ENCODE results near the gene DYRK1B. TPM values are rescaled to one million over a fixed set of nuclear protein-coding genes. Genes with fewer than 3 reads are reported as not detected.

DYRK1B gene
- polyA plus RNA-seq, 1 donor from 2014 or later, result 11.3 TPM

DNA sequence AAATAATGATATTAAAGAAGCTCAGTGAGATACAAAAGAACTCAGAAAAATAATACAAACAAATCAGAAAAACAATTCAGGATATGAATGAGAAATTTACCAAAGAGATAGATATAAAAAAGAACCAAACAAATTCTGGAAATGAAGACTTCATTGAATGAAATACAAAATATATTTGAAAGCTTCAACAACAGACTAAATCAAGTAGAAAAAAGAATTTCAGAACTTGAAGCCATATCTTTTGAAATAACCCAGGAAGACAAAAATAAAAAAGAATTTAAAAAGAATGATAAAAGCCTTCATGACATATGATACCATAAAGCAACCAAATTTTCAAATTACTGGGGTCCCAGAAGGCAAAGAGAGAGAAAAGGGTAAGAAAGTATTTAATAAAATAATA is 45.7 kb downstream of the DYRK1B start:
- Histone ChIP-seq H3K79me2 (replicated peaks; ENCODE audit: insufficient read depth, low read length) (no peaks in the 10 kb centered on the region), H3K9me2 (ENCODE audit: insufficient read depth, low read length) (no peaks in the 10 kb centered on the region), H3K9me3 (ENCODE audit: low read length) (peaks cover 4% of the 10 kb centered on the region), H3K9ac (ENCODE audit: low read length) (no peak overlapping the region), H3K27ac (ENCODE audit: low read length) (no peak overlapping the region), H2AFZ (ENCODE audit: low read depth, low read length) (no peak overlapping the region), H3K4me2 (ENCODE audit: low read length) (no peak overlapping the region), H3K36me3 (ENCODE audit: insufficient read depth, low read length) (no peaks in the 10 kb centered on the region), H4K20me1 (ENCODE audit: insufficient read depth) (no peaks in the 10 kb centered on the region), H3K27me3 (ENCODE audit: insufficient read depth, low read depth, low read length) (no peaks in the 10 kb centered on the region), H3F3A (ENCODE audit: insufficient read depth, low read length, poor library complexity, severe bottlenecking) (no peaks in the 10 kb centered on the region), H3K4me3 (ENCODE audit: low read length) (no peak overlapping the region)
- TF ChIP-seq EZH2 (IDR thresholded peaks at IDR 0.05; ENCODE audit: borderline replicate concordance, insufficient read depth, low read length, poor library complexity, severe bottlenecking), result no peak
- TF ChIP-seq, protein P1, sequence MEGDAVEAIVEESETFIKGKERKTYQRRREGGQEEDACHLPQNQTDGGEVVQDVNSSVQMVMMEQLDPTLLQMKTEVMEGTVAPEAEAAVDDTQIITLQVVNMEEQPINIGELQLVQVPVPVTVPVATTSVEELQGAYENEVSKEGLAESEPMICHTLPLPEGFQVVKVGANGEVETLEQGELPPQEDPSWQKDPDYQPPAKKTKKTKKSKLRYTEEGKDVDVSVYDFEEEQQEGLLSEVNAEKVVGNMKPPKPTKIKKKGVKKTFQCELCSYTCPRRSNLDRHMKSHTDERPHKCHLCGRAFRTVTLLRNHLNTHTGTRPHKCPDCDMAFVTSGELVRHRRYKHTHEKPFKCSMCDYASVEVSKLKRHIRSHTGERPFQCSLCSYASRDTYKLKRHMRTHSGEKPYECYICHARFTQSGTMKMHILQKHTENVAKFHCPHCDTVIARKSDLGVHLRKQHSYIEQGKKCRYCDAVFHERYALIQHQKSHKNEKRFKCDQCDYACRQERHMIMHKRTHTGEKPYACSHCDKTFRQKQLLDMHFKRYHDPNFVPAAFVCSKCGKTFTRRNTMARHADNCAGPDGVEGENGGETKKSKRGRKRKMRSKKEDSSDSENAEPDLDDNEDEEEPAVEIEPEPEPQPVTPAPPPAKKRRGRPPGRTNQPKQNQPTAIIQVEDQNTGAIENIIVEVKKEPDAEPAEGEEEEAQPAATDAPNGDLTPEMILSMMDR (IDR thresholded peaks at IDR 0.05; ENCODE audit: poor library complexity, severe bottlenecking), result no peak
- no peak for TF ChIP-seq EP300 (conservative IDR thresholded peaks at IDR 0.05; ENCODE audit: poor library complexity, severe bottlenecking)
- no peak for TF ChIP-seq SMC3 (conservative IDR thresholded peaks at IDR 0.05; ENCODE audit: poor library complexity)
- TF ChIP-seq, protein P2, sequence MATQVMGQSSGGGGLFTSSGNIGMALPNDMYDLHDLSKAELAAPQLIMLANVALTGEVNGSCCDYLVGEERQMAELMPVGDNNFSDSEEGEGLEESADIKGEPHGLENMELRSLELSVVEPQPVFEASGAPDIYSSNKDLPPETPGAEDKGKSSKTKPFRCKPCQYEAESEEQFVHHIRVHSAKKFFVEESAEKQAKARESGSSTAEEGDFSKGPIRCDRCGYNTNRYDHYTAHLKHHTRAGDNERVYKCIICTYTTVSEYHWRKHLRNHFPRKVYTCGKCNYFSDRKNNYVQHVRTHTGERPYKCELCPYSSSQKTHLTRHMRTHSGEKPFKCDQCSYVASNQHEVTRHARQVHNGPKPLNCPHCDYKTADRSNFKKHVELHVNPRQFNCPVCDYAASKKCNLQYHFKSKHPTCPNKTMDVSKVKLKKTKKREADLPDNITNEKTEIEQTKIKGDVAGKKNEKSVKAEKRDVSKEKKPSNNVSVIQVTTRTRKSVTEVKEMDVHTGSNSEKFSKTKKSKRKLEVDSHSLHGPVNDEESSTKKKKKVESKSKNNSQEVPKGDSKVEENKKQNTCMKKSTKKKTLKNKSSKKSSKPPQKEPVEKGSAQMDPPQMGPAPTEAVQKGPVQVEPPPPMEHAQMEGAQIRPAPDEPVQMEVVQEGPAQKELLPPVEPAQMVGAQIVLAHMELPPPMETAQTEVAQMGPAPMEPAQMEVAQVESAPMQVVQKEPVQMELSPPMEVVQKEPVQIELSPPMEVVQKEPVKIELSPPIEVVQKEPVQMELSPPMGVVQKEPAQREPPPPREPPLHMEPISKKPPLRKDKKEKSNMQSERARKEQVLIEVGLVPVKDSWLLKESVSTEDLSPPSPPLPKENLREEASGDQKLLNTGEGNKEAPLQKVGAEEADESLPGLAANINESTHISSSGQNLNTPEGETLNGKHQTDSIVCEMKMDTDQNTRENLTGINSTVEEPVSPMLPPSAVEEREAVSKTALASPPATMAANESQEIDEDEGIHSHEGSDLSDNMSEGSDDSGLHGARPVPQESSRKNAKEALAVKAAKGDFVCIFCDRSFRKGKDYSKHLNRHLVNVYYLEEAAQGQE (IDR thresholded peaks at IDR 0.05; ENCODE audit: borderline replicate concordance), result no peak
- no peak for TF ChIP-seq RAD21 (conservative IDR thresholded peaks at IDR 0.05)
- no peak for TF ChIP-seq MXI1 (conservative IDR thresholded peaks at IDR 0.05; ENCODE audit: poor library complexity, severe bottlenecking)
- no peak for TF ChIP-seq POLR2AphosphoS5 (IDR thresholded peaks at IDR 0.05)
- no peak for TF ChIP-seq TAF1 (IDR thresholded peaks at IDR 0.05; ENCODE audit: low read depth)

DNA sequence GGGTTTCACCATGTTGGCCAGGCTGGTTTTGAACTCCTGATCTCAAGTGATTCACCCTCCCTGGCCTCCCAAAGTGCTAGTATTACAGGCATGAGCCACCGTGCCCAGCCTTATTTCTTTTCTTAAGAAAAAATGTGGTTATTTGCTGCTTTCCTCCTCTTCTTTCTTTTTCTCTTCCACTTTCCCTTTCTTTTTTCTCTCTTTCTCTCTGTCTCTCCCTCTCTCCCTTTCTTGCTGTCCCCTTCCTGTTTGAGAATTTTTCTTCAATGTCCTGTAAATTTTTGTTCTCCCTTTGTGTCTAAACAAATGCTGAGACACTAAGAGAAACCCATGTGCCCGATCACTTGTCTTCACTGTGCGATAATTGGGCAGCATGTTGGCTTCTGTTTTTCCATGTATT is 53.1 kb downstream of the DYRK1B start:
- no peak overlapping the region for H3K4me3 ChIP-seq (ENCODE audit: low read length)
- no peaks in the 10 kb centered on the region for H3F3A ChIP-seq (ENCODE audit: insufficient read depth, low read length, poor library complexity, severe bottlenecking)
- no peaks in the 10 kb centered on the region for H3K9me2 ChIP-seq (ENCODE audit: insufficient read depth, low read length)
- no peaks in the 10 kb centered on the region for H3K79me2 ChIP-seq (replicated peaks; ENCODE audit: insufficient read depth, low read length)
- H2AFZ ChIP-seq (ENCODE audit: low read depth, low read length), result no peak overlapping the region
- no peaks in the 10 kb centered on the region for H3K36me3 ChIP-seq (ENCODE audit: insufficient read depth, low read length)
- TF ChIP-seq, protein P1 (IDR thresholded peaks at IDR 0.05; ENCODE audit: poor library complexity, severe bottlenecking), result no peak
- no peak for TF ChIP-seq MXI1 (conservative IDR thresholded peaks at IDR 0.05; ENCODE audit: poor library complexity, severe bottlenecking)
- no peak for TF ChIP-seq TAF1 (IDR thresholded peaks at IDR 0.05; ENCODE audit: low read depth)
- no peak for TF ChIP-seq SMC3 (conservative IDR thresholded peaks at IDR 0.05; ENCODE audit: poor library complexity)
- TF ChIP-seq EZH2 (IDR thresholded peaks at IDR 0.05; ENCODE audit: borderline replicate concordance, insufficient read depth, low read length, poor library complexity, severe bottlenecking), result no peak
- no peak for TF ChIP-seq POLR2AphosphoS5 (IDR thresholded peaks at IDR 0.05)
- TF ChIP-seq, protein P2 (IDR thresholded peaks at IDR 0.05; ENCODE audit: borderline replicate concordance), result no peak
- TF ChIP-seq RAD21 (conservative IDR thresholded peaks at IDR 0.05), result no peak
- no peaks in the 10 kb centered on the region for H3K27me3 ChIP-seq (ENCODE audit: insufficient read depth, low read depth, low read length)
- no peak overlapping the region for H3K9ac ChIP-seq (ENCODE audit: low read length)
- no peaks in the 10 kb centered on the region for H4K20me1 ChIP-seq (ENCODE audit: insufficient read depth)
- H3K9me3 ChIP-seq (ENCODE audit: low read length), result no peaks in the 10 kb centered on the region
- H3K27ac ChIP-seq (ENCODE audit: low read length), result no peak overlapping the region
- H3K4me2 ChIP-seq (ENCODE audit: low read length), result no peak overlapping the region
